Aorta (tissue), 5 donors: ENCODE results near the gene CKAP2. TPM values are rescaled to one million over a fixed set of nuclear protein-coding genes. Genes with fewer than 3 reads are reported as not detected.
"Not testable (repeated sequence)": the region's sequence is repeated elsewhere in the genome, so short reads cannot be mapped to it uniquely, and the experiment has no call there.

Source experiments
- ATAC-seq: fragments of 200-7000 bp; cut with Tn5 transposase; one replicate; pipeline ENCODE4 v1.9.1; 2022; ENCODE audit warnings: moderate library complexity; ENCODE audit not compliant: low FRiP score
- DNase-seq, 2 donors: peaks; one replicate each; pipeline ENCODE4 v3.0.0-alpha.2; 2020
- H3K27ac ChIP-seq, 2 donors: one replicate each; pipeline ENCODE4 v1.5.1; 2013; ENCODE audit warnings: low read length in 2 of 2, mild to moderate bottlenecking in 2 of 2, moderate library complexity in 2 of 2, control low read depth in 1 of 2, inconsistent platforms in 1 of 2, low read depth in 1 of 2
- H3K27me3 ChIP-seq, 2 donors: one replicate each; pipeline ENCODE4 v1.6.1; 2013; ENCODE audit warnings: control low read depth in 1 of 2, low read length in 1 of 2, mild to moderate bottlenecking in 1 of 2, moderate library complexity in 1 of 2; ENCODE audit not compliant: insufficient read depth in 2 of 2, control insufficient read depth in 1 of 2
- H3K36me3 ChIP-seq, 2 donors: one replicate each; pipeline ENCODE4 v1.6.1; 2013; ENCODE audit warnings: control low read depth in 1 of 2, low read length in 1 of 2, mild to moderate bottlenecking in 1 of 2; ENCODE audit not compliant: insufficient read depth in 2 of 2, control insufficient read depth in 1 of 2
- H3K4me1 ChIP-seq, 2 donors: one replicate each; pipeline ENCODE4 v1.6.1; 2013; ENCODE audit warnings: low read length in 2 of 2, control low read depth in 1 of 2, mild to moderate bottlenecking in 1 of 2, moderate library complexity in 1 of 2; ENCODE audit not compliant: insufficient read depth in 2 of 2, control insufficient read depth in 1 of 2
- H3K4me3 ChIP-seq, 2 donors: one replicate each; pipeline ENCODE4 v1.5.1; 2013; ENCODE audit warnings: low read length in 2 of 2, control low read depth in 1 of 2, mild to moderate bottlenecking in 1 of 2
- H3K9me3 ChIP-seq: one replicate; pipeline ENCODE4 v1.6.1; 2013; ENCODE audit warnings: mild to moderate bottlenecking, low read length; ENCODE audit not compliant: control insufficient read depth
- WGBS, 2 donors: extraction: QIAGEN DNeasy Blood & Tissue Kit; methylation state at CpG; one replicate each; pipeline ENCODE4 v1.1.7; 2013; 5-methylcytosine and 5-hydroxymethylcytosine counted together
- intact Hi-C, 2 donors: fragments of 100-400 bp; cut with DNase I; formaldehyde crosslinking; loops; one replicate each; pipeline versions ENCODE4 v1.14.2 to v1.15.0; 2022
- long read RNA-seq, 2 donors: library from polyadenylated mRNA; unstranded; transcript quantifications; one replicate each; pipeline ENCODE4 v2.0.0, GENCODE V29; 2020 to 2021
- polyA plus RNA-seq, 2 donors: library from polyadenylated mRNA; stranded (reverse); fragments of 200-250 nt; gene quantifications; one replicate each; pipeline ENCODE4 v1.2.3, GENCODE V29; 2013
- total RNA-seq, 2 donors: library from RNA; stranded (reverse); fragmentation: NEBNext Ultra II Directional; extraction: Animal tissue kit (Norgen Biotek cat#: 25700); gene quantifications; one replicate each; pipeline ENCODE4 v1.2.1, GENCODE V29; 2021
- donor health status: healthy with polysubstance abuse.
- donor health status: Bipolar disorder and iron deficiency.
- donor health status: DM: no; HTN: no; CAD: no.
- donor health status: DM: no; HTN: no; CAD: no.
- donor health status: DM: yes; HTN: yes; CAD: no.

Gene CKAP2
- total RNA-seq (1 to 10 TPM; 5.4 to 9.6 TPM), polyA plus RNA-seq (1 to 10 TPM; 2.0 to 2.3 TPM)
- long read RNA-seq, donor 1, partial matches to known transcripts, result 4 of 8 reads
- long read RNA-seq, donor 1, other reads (novel, unspliced or antisense), result 2 of 8 reads
- long read RNA-seq, donor 2, partial matches to known transcripts, result 0 of 1 reads
- long read RNA-seq, donor 2, other reads (novel, unspliced or antisense), result 0 of 1 reads

- Histone ChIP-seq H3K27ac (peak within 1 kb of the TSS in 1 of 2 donors; percentile 68), H3K27me3 (no peaks in the 10 kb centered on the region), H3K36me3 (no peaks in the 10 kb centered on the region), H3K4me1 (no peaks in the 10 kb centered on the region), H3K9me3 (no peaks in the 10 kb centered on the region), H3K4me3 (peak within 1 kb of the TSS; percentile 67 to 72)
- intact Hi-C loops, result loop anchor here in 1 of 2 donors (10.0 kb wide), 2 partner anchors 260 to 440 kb away; partner anchors contain the start of genes ALG11 and ATP7B
- DNase-seq, result peak; percentile 97
- peak; percentile 95 for ATAC-seq
- WGBS, 2 donors, result 0 to 1% methylated on average over 53 to 56 of the region's 56 CpGs
Measured at GRCh38 chr13:52454820-52455676, at the start of gene CKAP2. TSS of gene CKAP2 (plus strand) at chr13:52455478. CDS start at chr13:52455557, 79 bp downstream.

- peak; percentile 83 for ATAC-seq
- Histone ChIP-seq H3K9me3 (no peaks in the 10 kb centered on the region), H3K27ac (no peak within 1 kb of the TSS), H3K4me1 (no peaks in the 10 kb centered on the region), H3K4me3 (peak within 1 kb of the TSS; percentile 21 to 46), H3K27me3 (no peaks in the 10 kb centered on the region), H3K36me3 (no peaks in the 10 kb centered on the region)
- WGBS, 2 donors, result 1% methylated on average over 52 to 68 of the region's 68 CpGs
- intact Hi-C loops, result no loop called here
- peak; percentile 62 to 86 for DNase-seq
Measured at GRCh38 chr13:52405767-52406494, 49.3 kb upstream of the CKAP2 start, which contains the start of gene THSD1. TSS of gene THSD1 (minus strand) at chr13:52406172. CDS start at chr13:52402600, 3,572 bp downstream.

- intact Hi-C loops, result no loop called here
- no peak for DNase-seq
- H3K9me3 ChIP-seq, result no peaks in the 10 kb centered on the region
- no peak overlapping the region for H3K4me3 ChIP-seq
- peaks cover 0 to 1% of the 10 kb centered on the region in 2 donors for H3K36me3 ChIP-seq
- no peak overlapping the region for H3K27ac ChIP-seq
- no peaks in the 10 kb centered on the region for H3K27me3 ChIP-seq
- ATAC-seq, result no peak
- WGBS, 2 donors, result 43 to 44% methylated on average over 4 of the region's 4 CpGs
- H3K4me1 ChIP-seq, result no peaks in the 10 kb centered on the region
Measured at GRCh38 chr13:52406629-52407028, 48.6 kb upstream of the CKAP2 start.

- WGBS, 2 donors, result 94 to 98% methylated on average over 12 of the region's 12 CpGs
- H3K4me1 ChIP-seq, H3K27ac ChIP-seq, DNase-seq, H3K27me3 ChIP-seq, H3K36me3 ChIP-seq, intact Hi-C loops, H3K4me3 ChIP-seq, H3K9me3 ChIP-seq, ATAC-seq: not testable (repeated sequence)
Measured at GRCh38 chr13:52407436-52407835, 47.8 kb upstream of the CKAP2 start.

- H3K27me3 ChIP-seq, H3K9me3 ChIP-seq, H3K4me1 ChIP-seq, ATAC-seq, intact Hi-C loops, H3K36me3 ChIP-seq, DNase-seq, H3K4me3 ChIP-seq, H3K27ac ChIP-seq: not testable (repeated sequence)
- 95 to 96% methylated on average over 30 to 33 of the region's 33 CpGs for WGBS, 2 donors
Measured at GRCh38 chr13:52408071-52408658, 47.1 kb upstream of the CKAP2 start.

GRCh38 chr13:52411629-52412028 is 43.6 kb upstream of the CKAP2 start:
- Histone ChIP-seq H3K27ac (no peak overlapping the region), H3K9me3 (no peaks in the 10 kb centered on the region), H3K4me3 (no peak overlapping the region), H3K4me1 (no peaks in the 10 kb centered on the region), H3K27me3 (no peaks in the 10 kb centered on the region), H3K36me3 (peaks cover 0 to 7% of the 10 kb centered on the region in 2 donors)
- no peak for DNase-seq
- intact Hi-C loops, result no loop called here
- WGBS, 2 donors, result 80 to 83% methylated on average over 4 of the region's 4 CpGs
- no peak for ATAC-seq

GRCh38 chr13:52412128-52412527 is 43.1 kb upstream of the CKAP2 start:
- ATAC-seq, result no peak
- 94 to 100% methylated on average over 1 of the region's 1 CpG for WGBS, 2 donors
- Histone ChIP-seq H3K36me3 (peaks cover 0 to 9% of the 10 kb centered on the region in 2 donors), H3K4me1 (no peaks in the 10 kb centered on the region), H3K27ac (no peak overlapping the region), H3K4me3 (no peak overlapping the region), H3K27me3 (no peaks in the 10 kb centered on the region), H3K9me3 (no peaks in the 10 kb centered on the region)
- no peak for DNase-seq
- intact Hi-C loops, result no loop called here

GRCh38 chr13:52414051-52414450 is 41.2 kb upstream of the CKAP2 start:
- Histone ChIP-seq H3K27ac (no peak overlapping the region), H3K9me3 (no peaks in the 10 kb centered on the region), H3K36me3 (peaks cover 0 to 12% of the 10 kb centered on the region in 2 donors), H3K4me1 (no peaks in the 10 kb centered on the region), H3K4me3 (no peak overlapping the region), H3K27me3 (no peaks in the 10 kb centered on the region)
- intact Hi-C loops, result no loop called here
- WGBS, 2 donors, result 90 to 95% methylated on average over 1 of the region's 1 CpG
- ATAC-seq (no peak), DNase-seq (no peak)
